Measurements from ENCODE around the gene SEC16A. TPM values are rescaled to one million over a fixed set of nuclear protein-coding genes. Genes with fewer than 3 reads are reported as not detected.

Gene SEC16A
- total and polyA plus RNA-seq, 2 donors (not counting 3 experiments of a cell fraction or from before 2014, with no cell fraction given): 34.5 to 80.6 TPM

- ChIA-PET POLR2A (no interaction called here), CTCF (no interaction called here)
- no peaks in the 10 kb centered on the region for H3K9me3 ChIP-seq (replicated peaks; ENCODE audit: control insufficient read depth, insufficient read depth, low read length)
- H3K4me1 ChIP-seq (ENCODE audit: control insufficient read depth, extremely low read depth, insufficient read depth, low read length): no peaks in the 10 kb centered on the region
- H3K27me3 ChIP-seq (ENCODE audit: control insufficient read depth in 2 of 2, insufficient read depth in 2 of 2, low read length in 2 of 2): no peaks in the 10 kb centered on the region
- peaks cover 10% of the 10 kb centered on the region for H3K79me2 ChIP-seq (ENCODE audit: control insufficient read depth, insufficient read depth, low read length)
- no peak for FAIRE-seq
- H3K27ac ChIP-seq (ENCODE audit: insufficient read depth, low read depth, low read length): no peak overlapping the region
- intact Hi-C loops (cut with micrococcal nuclease): no loop called here
- dilution Hi-C loops (cut with MboI; ENCODE audit: extremely low pct_ligation_motif_present, low sequenced_read_pairs): no loop called here
- H2AFZ ChIP-seq (ENCODE audit: low read depth, low read length): no peak overlapping the region
- no peak overlapping the region for H3K4me2 ChIP-seq (ENCODE audit: insufficient read depth, low read length)
- no peaks in the 10 kb centered on the region for H3K9me1 ChIP-seq (replicated peaks; ENCODE audit: control insufficient read depth, extremely low read depth, insufficient read depth, low read length)
- no peak overlapping the region for H3K4me3 ChIP-seq (replicated peaks in 1 of 3; ENCODE audit: insufficient read depth in 1 of 3, low read depth in 1 of 3, low read length in 3 of 3)
- peaks cover 4 to 17% of the 10 kb centered on the region in 2 experiments for H3K36me3 ChIP-seq (ENCODE audit: control insufficient read depth in 2 of 2, extremely low read depth in 1 of 2, insufficient read depth in 2 of 2, low read length in 2 of 2)
- no peak for TF ChIP-seq POLR2A (IDR thresholded peaks at IDR 0.05; ENCODE audit: low read depth, low read length)
- no peak for TF ChIP-seq POLR2AphosphoS5 (IDR thresholded peaks at IDR 0.05; ENCODE audit: insufficient read depth, low read depth, low read length)
- TF ChIP-seq CTCF (IDR thresholded peaks at IDR 0.05; ENCODE audit: extremely low read depth in 1 of 2, insufficient read depth in 1 of 2, low read depth in 1 of 2, low read length in 2 of 2): no peak
- TF ChIP-seq MAX (IDR thresholded peaks at IDR 0.05; ENCODE audit: insufficient read depth, insufficient read length): no peak
- TF ChIP-seq JUN (IDR thresholded peaks at IDR 0.05; ENCODE audit: borderline replicate concordance, insufficient read depth, insufficient read length, low read depth): no peak
- no peak for TF ChIP-seq MYC (IDR thresholded peaks at IDR 0.05; ENCODE audit: low read depth, low read length)
- no peak for TF ChIP-seq GATA2 (IDR thresholded peaks at IDR 0.05; ENCODE audit: insufficient read depth, insufficient read length, low read depth, low read length)
- BruUV-seq (replicated peaks): no TSS peak
- H3K9ac ChIP-seq (replicated peaks; ENCODE audit: extremely low read depth, insufficient read depth, low read length): no peak overlapping the region
- no peaks in the 10 kb centered on the region for H4K20me1 ChIP-seq (replicated peaks; ENCODE audit: control insufficient read depth, extremely low read depth, insufficient read depth, low read length)
- DNase-seq (ENCODE audit: low read depth, low spot score): no peak
Observed at GRCh38 chr9:136430588-136431234, 52.1 kb downstream of the SEC16A start.

Measured in endothelial cell of umbilical vein (primary cell).